Measurements from ENCODE around the gene SETD6. TPM values are rescaled to one million over a fixed set of nuclear protein-coding genes. Genes with fewer than 3 reads are reported as not detected.

SETD6 gene
- total RNA-seq, 1 experiment from 2014 or later: 19.5 TPM

GRCh38 chr16:58509256-58510096 lies 5.8 kb upstream of the SETD6 start:
- H3K4me1 Mint-ChIP-seq (ENCODE audit: insufficient read depth, unreplicated experiment): peaks cover 6% of the 10 kb centered on the region
- H3K27me3 Mint-ChIP-seq (ENCODE audit: insufficient read depth, unreplicated experiment): no peaks in the 10 kb centered on the region
- ChIA-PET CTCF (interaction anchor here (0.7 to 2.1 kb wide), 5 partner anchors 10 to 287 kb away, joined by 3 to 10 read pairs (median 4); no protein-coding TSS in a partner anchor), POLR2A (no interaction called here)
- intact Hi-C loops (cut with micrococcal nuclease): no loop called here
- H3K4me3 Mint-ChIP-seq (ENCODE audit: unreplicated experiment): no peak overlapping the region
- no peak overlapping the region for H3K27ac Mint-ChIP-seq (ENCODE audit: low read depth, unreplicated experiment)
- H3K36me3 Mint-ChIP-seq (ENCODE audit: insufficient read depth, unreplicated experiment): peaks cover 4% of the 10 kb centered on the region
- no peaks in the 10 kb centered on the region for H3K9me3 Mint-ChIP-seq (ENCODE audit: unreplicated experiment)
- BruUV-seq (replicated peaks): no TSS peak
- DNase-seq (ENCODE audit: unreplicated experiment): no peak
- TF ChIP-seq CTCF (IDR thresholded peaks at IDR 0.05; ENCODE audit: unreplicated experiment): no peak

DNA sequence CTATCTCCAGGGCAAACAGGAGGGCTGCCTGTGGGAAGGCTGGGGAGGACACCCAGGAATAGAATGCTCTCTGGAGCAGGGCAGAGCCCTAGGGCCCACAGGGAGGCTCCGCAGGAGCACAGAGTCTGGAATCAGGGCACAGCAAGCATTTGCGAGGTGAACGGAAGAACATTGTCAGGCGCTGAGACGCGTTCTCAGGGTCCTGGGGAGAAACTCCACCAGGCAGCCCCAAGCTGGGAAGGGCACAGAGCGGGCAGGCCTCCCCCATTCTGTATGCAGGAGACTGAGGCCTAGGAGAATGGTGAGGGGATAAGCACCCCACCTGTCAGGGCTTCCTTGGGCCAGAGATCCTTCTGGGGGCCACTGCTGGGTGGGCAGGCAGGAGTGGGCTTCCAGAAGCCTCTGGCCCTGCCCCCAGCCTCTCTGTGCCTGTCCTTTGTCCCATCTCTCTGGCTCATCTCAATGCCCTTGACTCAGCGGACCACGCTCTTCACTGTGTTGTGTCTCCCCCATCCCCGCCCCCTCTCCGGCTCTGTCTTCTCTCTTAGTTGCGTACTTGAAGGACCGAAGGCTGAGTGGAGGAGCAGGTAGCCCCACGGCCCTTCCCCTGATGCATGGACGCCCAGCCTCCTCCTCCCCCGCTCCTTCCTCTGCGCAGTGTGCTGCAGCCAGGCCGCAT lies 5.1 kb upstream of the SETD6 start:
- Mint-ChIP-seq H3K36me3 (ENCODE audit: insufficient read depth, unreplicated experiment) (peaks cover 5% of the 10 kb centered on the region), H3K4me1 (ENCODE audit: insufficient read depth, unreplicated experiment) (peaks cover 6% of the 10 kb centered on the region), H3K27me3 (ENCODE audit: insufficient read depth, unreplicated experiment) (no peaks in the 10 kb centered on the region), H3K27ac (ENCODE audit: low read depth, unreplicated experiment) (no peak overlapping the region), H3K9me3 (ENCODE audit: unreplicated experiment) (no peaks in the 10 kb centered on the region), H3K4me3 (ENCODE audit: unreplicated experiment) (no peak overlapping the region)
- intact Hi-C loops (cut with micrococcal nuclease): no loop called here
- no peak for DNase-seq (ENCODE audit: unreplicated experiment)
- CTCF ChIA-PET: interaction anchor here (0.6 to 2.1 kb wide), 7 partner anchors 11 to 288 kb away, joined by 3 to 18 read pairs (median 4); no protein-coding TSS in a partner anchor
- no TSS peak for BruUV-seq (replicated peaks)
- TF ChIP-seq CTCF (IDR thresholded peaks at IDR 0.05; ENCODE audit: unreplicated experiment): no peak
- POLR2A ChIA-PET: interaction anchor here (0.7 kb wide), 1 partner anchor 75 kb away, joined by 3 read pairs; no protein-coding TSS in a partner anchor

GRCh38 chr16:58510776-58511628 lies 4.3 kb upstream of the SETD6 start:
- Mint-ChIP-seq H3K4me1 (ENCODE audit: insufficient read depth, unreplicated experiment) (peaks cover 6% of the 10 kb centered on the region), H3K27ac (ENCODE audit: low read depth, unreplicated experiment) (no peak overlapping the region), H3K27me3 (ENCODE audit: insufficient read depth, unreplicated experiment) (no peaks in the 10 kb centered on the region), H3K36me3 (ENCODE audit: insufficient read depth, unreplicated experiment) (peaks cover 13% of the 10 kb centered on the region), H3K4me3 (ENCODE audit: unreplicated experiment) (no peak overlapping the region), H3K9me3 (ENCODE audit: unreplicated experiment) (no peaks in the 10 kb centered on the region)
- CTCF ChIA-PET: interaction anchor here (0.6 to 2.1 kb wide), 13 partner anchors 8 to 558 kb away, joined by 3 to 18 read pairs (median 4); no protein-coding TSS in a partner anchor
- no peak for TF ChIP-seq CTCF (IDR thresholded peaks at IDR 0.05; ENCODE audit: unreplicated experiment)
- no peak for DNase-seq (ENCODE audit: unreplicated experiment)
- intact Hi-C loops (cut with micrococcal nuclease): no loop called here
- BruUV-seq (replicated peaks): no TSS peak
- POLR2A ChIA-PET: interaction anchor here (0.7 kb wide), 1 partner anchor 76 kb away, joined by 3 read pairs; no protein-coding TSS in a partner anchor

Data from MCF 10A (cell line).